HG02588 (cell line): Measurements from ENCODE around the gene LYPD6.

ENCODE experiments used
- ATAC-seq: cut with Tn5 transposase; IDR thresholded peaks from one replicate; pipeline ENCODE4 v1.9.1; 2021; ENCODE audit warnings: mild to moderate bottlenecking, moderate library complexity; ENCODE audit not compliant: unreplicated experiment

Gene LYPD6

DNA sequence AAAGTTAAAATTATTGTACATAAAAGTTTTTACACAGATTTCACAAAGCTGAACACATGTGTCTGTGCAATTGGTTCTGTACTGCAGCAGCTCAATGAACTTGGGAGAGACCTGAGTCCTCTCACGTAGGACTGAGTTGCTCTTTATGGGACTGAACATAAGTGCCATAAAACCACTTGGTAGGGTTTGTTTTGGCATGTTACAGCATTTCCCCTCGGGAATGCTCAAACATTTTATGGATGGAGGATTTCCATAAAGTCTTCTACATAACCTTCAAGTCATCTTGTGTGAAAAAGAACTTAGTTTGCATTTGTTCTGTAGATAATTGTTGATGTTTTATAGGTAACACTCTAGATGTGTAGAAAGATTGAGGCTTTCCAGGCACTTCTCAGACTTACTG, 15.9 kb downstream of the LYPD6 start:
- ATAC-seq, result no peak

DNA sequence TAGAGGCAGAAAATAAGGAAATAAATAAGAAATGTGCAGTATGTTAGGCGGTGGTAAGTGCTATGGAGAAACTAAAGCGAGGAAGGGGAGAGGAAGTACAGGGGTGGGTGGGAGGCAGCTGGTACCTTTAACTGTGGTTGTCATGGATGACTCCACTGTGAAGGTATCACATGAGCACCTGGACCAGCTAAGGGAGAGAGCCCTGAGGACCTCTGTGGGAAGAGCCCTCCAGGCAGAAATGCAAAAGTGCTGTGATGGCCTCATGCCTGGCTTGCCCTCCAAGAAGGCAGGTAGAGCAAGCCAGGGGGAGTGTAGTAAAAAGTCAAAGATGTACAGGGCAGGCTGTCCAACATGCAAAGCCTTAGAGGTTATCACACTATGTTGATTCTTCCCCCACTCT, 17.9 kb downstream of the LYPD6 start:
- ATAC-seq, result no peak

- ATAC-seq, result no peak
Observed at GRCh38 chr2:149353421-149353820, 23.0 kb downstream of the LYPD6 start.

- ATAC-seq, result no peak
Observed at GRCh38 chr2:149355716-149356422, 25.5 kb downstream of the LYPD6 start.

GRCh38 chr2:149357058-149357457, 26.7 kb downstream of the LYPD6 start:
- ATAC-seq, result no peak

DNA sequence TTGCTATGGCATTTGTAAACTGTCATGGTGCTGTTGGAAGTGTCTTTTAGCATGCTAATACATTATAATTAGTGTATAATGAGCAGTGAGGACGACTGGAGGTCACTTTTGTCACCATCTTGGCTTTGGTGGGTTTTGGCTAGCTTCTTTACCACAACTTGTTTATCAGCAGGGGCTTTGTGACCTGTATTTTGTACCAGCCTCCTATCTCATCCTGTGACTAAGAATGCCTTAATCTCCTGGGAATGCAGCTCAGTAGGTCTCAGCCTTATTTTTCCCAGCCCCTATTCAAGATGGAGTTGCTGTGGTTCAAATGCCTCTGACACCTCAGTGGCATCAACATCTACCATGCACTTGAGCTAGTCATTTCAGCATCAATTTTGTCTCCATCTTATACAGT, 29.7 kb downstream of the LYPD6 start:
- ATAC-seq, result no peak

DNA sequence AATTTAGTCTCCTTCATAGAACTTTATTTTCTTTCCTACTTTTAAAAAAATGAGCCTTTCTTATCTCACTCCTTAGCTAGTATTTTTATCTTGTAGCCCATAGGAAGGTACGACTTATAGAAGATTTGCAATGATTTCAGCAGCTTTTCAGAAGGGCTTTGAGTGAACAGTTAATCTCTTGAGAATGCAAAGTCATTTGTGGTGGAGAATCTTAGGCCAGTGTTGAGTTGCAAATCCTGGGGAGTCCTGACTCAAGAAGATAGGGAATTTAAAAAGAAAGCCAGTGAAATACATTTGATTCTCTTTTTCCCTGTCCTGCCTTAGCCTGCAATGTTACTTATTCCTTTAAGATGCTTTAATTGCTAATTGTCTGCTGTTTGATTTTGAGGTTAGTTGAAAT, 33.6 kb downstream of the LYPD6 start:
- ATAC-seq, result no peak

GRCh38 chr2:149364839-149365238, 34.5 kb downstream of the LYPD6 start:
- ATAC-seq, result no peak

- no peak for ATAC-seq
Observed at GRCh38 chr2:149365931-149366583, 35.7 kb downstream of the LYPD6 start.

GRCh38 chr2:149370061-149370775, 39.8 kb downstream of the LYPD6 start:
- no peak for ATAC-seq

DNA sequence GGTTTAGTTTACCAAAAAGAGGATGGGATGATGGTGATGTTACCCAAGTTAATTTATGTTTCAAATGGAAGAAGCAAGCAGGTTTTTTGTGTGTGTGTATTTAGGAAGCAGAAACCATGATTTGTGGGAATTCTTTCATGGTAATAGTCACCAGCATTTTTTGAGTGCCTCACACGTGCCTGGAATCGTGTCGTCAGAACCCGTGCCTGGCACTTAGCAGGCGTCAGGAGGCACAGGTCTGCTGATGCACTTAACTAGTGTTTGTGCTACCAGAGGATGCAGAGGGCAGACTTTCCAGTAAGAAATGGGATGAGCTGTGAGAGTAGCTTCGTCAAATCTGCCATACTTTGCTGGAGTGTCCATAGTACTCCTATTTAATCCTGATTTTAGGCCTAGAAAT, 41.1 kb downstream of the LYPD6 start:
- ATAC-seq, result no peak

DNA sequence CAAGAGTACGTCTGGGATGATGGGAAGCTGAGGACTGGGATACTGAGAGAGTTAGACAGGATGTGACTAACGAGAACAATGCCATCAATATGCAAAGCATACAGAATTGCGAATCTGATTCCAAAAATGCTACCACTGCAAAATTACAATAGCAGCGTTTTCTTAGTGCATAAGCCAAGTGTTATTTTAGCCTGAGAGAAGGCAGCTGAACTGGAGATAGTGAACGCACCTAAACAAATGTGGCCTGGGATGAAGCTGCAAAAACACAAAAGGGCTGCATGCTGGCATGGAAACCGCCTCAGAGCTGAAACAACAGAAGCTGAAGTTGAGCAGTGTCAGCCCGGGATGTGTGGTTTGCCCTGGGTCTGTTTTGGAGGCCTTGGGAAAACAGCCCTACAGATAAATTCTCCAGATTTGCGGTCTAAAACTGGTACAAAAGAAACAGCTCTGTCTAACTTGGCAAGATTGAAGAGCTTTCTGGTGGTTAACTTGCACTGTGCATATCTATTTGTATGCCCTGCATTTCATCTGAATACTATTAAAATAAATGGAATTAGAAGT, 45.5 kb downstream of the LYPD6 start:
- ATAC-seq, result no peak

DNA sequence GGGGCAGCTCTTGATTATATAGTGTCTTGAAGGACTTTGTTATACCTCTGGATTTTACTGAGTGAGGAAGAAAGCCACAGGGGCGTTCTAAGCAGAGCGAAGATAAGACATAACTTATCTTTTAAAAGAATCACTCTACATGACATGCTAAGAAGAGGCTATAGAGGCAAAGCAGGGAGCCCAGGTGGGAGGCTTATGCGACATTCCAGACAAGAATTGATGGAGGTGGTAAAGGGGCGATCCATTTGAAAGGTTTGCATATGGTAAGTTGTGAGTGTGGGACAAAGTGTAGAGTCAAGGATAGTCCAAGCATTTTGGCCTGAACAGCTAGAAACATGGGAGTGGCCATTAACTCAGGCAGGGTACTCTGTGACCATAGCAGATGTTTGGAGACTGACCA, 49.8 kb downstream of the LYPD6 start:
- no peak for ATAC-seq

DNA sequence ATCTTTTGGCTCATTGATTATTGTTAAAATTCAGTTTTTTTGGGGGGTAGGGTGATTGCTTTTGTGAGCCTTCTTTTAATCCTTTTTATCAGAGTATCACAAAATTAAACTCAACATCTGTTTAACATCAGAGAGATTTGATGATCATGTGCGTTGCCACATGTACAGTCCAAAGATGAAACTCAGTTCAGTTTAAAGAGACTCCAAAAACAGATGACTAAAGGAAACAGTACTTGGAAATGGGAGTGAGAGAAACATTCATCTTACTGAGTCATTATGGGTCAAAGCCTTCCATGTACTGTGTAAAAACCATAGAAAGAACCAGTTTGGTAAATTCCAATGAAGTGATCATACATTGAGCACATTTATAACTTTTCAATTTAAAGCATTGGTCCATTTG, 53.0 kb downstream of the LYPD6 start:
- no peak for ATAC-seq

- no peak for ATAC-seq
Observed at GRCh38 chr2:149385350-149385749, 55.0 kb downstream of the LYPD6 start.

- ATAC-seq, result no peak
Observed at GRCh38 chr2:149387411-149387810, 57.0 kb downstream of the LYPD6 start.

- ATAC-seq, result no peak
Observed at GRCh38 chr2:149388120-149388816, 57.9 kb downstream of the LYPD6 start.

GRCh38 chr2:149389506-149390167, 59.2 kb downstream of the LYPD6 start:
- ATAC-seq, result no peak

DNA sequence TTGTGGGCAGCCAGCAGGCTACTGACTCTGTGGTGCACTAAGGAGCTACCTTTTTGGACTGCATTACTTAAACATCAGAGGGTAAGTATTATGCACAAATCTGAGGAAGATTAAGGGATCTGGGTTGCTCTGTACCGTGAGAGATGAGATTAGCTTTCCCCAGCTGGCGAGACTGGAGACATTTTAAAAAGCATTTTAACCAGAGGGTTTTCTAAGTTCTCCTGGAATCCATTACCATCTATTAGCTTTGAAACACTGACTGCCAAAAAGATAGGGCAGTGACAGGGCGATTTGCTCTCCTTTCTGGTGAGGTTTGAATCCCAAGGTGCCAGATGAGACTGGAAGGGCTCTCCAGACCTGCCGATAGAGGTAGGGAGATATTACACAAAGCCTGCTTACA, 63.2 kb downstream of the LYPD6 start:
- no peak for ATAC-seq

GRCh38 chr2:149394864-149395263, 64.5 kb downstream of the LYPD6 start:
- no peak for ATAC-seq
